Liver (tissue), 2 donors: ENCODE data around the gene SMG6.

Experiments
- REST ChIP-seq: IDR thresholded peaks from 2 replicates; pipeline ENCODE4 v1.6.1; 2016; ENCODE audit warnings: antibody characterized with exemption, mild to moderate bottlenecking
- RXRA ChIP-seq, 2 donors: IDR thresholded peaks; 2 replicates each; pipeline ENCODE4 v1.6.1; 2017 to 2018; ENCODE audit warnings: antibody characterized with exemption in 2 of 2, mild to moderate bottlenecking in 1 of 2
- donor health status: healthy.

- no peak for TF ChIP-seq RXRA (IDR thresholded peaks at IDR 0.05)
- no peak for TF ChIP-seq REST
These were observed 92.9 kb downstream of the SMG6 start for GRCh38 chr17:2210726-2211125.
